Measurements from ENCODE around the gene GLYATL3. TPM values are rescaled to one million over a fixed set of nuclear protein-coding genes. Genes with fewer than 3 reads are reported as not detected.
A peak's percentile ranks its signal among the peaks of the same experiment; 100 is the strongest.

GLYATL3 gene
- total RNA-seq, 2 donors from 2014 or later: 0.22 TPM; not detected in 1

- ATAC-seq: no peak
- intact Hi-C loops (cut with DNase I, micrococcal nuclease): no loop called here
- no peak for DNase-seq
Measured at GRCh38 chr6:49540614-49541013, 40.9 kb downstream of the GLYATL3 start.

DNA sequence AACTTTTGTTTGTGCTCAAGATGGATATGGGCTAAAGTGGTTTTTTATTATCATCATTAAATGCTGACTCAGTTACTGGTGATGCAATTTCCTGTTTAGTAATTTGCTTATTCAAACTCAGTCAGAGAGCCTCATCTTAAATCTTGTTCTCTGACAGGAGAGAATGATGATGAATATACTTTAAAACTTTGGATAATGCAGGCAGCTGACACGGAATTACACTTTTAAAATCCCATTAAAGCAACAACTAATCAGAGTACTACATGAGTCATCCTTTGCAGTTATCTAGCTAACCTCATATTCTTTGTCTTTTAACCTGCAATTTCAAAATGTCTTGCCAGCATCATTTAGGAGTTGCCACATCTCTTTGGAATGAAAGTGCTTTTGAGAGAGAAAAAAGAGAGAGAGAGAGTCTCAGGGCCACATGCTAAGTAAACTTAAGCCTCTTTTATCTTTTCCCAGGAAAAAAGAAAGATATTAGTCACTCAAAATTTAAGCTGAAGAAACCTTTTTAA, 41.5 kb downstream of the GLYATL3 start:
- DNase-seq (no peak), ATAC-seq (peak; percentile 17)
- intact Hi-C loops (cut with DNase I, micrococcal nuclease): no loop called here

- ATAC-seq (no peak), DNase-seq (no peak)
- intact Hi-C loops (cut with DNase I, micrococcal nuclease): no loop called here
Measured at GRCh38 chr6:49541936-49542335, 42.2 kb downstream of the GLYATL3 start.

DNA sequence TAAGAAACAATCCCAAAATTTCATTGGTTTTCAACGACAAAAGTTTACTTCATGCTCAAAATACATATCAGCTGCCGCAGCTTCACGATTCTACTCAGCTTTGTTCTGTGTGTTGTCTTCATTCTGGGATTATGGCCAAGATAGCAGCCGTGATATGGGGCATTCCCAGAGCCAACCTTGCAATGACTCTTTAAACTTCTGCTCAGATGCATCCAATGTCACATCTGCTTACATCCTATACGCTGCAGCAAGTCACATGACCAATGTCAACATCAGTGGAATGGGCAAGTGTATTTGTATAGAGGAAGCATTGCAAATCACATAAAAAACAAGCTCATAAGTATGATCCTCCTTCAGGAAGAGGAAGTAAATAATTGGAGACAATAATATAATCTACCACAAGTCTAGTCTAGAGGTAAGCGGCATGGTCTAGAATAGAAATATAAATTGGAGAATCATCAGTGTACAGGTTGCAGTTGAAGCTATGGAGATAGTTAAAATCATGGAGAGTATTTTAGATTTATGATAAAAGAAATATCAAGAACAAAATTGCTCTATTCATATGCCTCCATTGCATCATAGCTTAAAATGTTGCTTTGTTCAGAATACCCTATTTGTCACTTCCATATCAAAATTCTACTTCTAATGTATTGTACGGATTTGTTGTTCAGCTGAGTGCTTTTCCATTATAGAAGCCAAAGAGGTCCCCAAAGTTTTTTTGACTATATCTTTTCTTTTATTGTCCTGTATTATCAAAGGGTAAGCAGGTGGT, 43.5 kb downstream of the GLYATL3 start:
- peak; percentile 94 for ATAC-seq
- intact Hi-C loops (cut with DNase I, micrococcal nuclease): no loop called here
- no peak for DNase-seq

GRCh38 chr6:49546331-49546730, 46.6 kb downstream of the GLYATL3 start:
- no peak for ATAC-seq
- no peak for DNase-seq
- intact Hi-C loops (cut with DNase I, micrococcal nuclease): no loop called here

DNA sequence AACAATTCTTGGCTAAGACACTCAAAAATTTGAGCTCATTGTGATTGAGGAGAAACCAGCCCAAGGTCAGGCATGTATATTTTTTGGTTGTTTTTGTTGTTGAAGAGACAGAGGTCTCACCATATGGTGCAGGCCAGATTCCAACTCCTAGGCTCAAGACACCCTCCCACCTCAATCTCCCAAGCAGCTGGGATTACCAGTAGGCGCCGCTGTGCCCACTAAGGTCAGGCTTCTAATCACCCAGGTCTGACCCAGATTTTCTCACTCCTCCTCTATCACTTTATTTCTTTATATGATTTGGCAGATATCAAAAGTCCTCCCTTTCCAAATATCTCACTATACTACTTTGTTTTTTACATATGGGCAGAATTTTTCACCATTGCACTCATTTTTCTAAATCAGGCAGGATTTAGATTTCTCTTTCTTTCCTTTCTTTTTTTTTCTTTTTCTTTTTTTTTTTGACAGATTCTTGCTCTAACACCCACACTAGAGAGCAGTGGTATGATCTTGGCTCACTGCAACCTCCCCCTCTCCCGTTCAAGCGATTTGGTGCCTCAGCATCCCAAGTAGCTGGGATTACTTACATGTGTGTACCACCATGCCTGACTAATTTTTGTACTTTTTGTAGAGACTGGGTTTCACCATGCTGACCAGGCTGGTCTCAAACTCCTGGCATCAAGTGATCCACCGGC, 49.0 kb downstream of the GLYATL3 start:
- intact Hi-C loops (cut with DNase I, micrococcal nuclease): no loop called here
- ATAC-seq (no peak), DNase-seq (no peak)

GRCh38 chr6:49549691-49550491, 50.2 kb downstream of the GLYATL3 start:
- intact Hi-C loops (cut with DNase I, micrococcal nuclease): no loop called here
- no peak for ATAC-seq
- no peak for DNase-seq

GRCh38 chr6:49550492-49551077, 50.9 kb downstream of the GLYATL3 start, which contains the start of gene C6orf141:
Gene C6orf141, plus strand, starts transcription at chr6:49550668. Its CDS starts 125 bp downstream, at chr6:49550793.
- ATAC-seq (peak; percentile 94), DNase-seq (peak; percentile 79)
- intact Hi-C loops (cut with DNase I, micrococcal nuclease): no loop called here

GRCh38 chr6:49551078-49551865, 51.5 kb downstream of the GLYATL3 start:
- intact Hi-C loops (cut with DNase I, micrococcal nuclease): no loop called here
- DNase-seq: peak; percentile 26 to 51
- ATAC-seq: peak; percentile 61

DNA sequence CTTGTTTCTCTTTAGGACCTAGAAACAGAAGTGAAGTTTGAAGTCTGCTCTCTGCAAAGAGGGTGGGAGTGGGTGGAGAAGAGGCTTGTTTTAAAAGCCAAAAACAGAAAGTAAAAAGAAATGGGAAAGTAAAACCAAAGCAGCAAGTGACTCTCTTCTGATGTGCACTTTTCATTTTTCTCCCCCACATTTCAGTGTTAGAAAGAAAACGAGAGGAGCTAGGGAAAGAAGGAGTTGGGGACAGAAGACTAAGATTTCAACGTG, 52.1 kb downstream of the GLYATL3 start:
- DNase-seq: no peak
- intact Hi-C loops (cut with DNase I, micrococcal nuclease): no loop called here
- ATAC-seq: no peak

DNA sequence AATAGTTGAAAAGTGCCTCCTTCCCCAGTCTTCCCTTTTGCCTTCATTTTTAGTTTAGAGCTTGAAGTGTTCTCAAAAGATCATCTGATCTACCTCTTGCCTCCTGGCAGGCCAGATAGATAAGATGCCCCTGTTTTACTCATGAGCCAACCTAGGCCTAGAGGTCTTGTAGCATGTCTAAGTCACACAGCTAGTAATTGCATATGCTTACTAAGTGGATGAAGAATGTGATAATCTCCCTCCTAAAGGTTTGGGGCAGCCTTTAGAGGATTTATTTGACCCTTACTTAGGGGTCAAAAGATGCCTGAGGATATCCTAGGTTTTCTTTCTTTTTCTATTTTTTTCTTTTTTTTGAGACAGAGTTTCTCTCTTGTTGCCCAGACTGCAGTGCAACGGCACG, 52.9 kb downstream of the GLYATL3 start:
- ATAC-seq (no peak), DNase-seq (no peak)
- intact Hi-C loops (cut with DNase I, micrococcal nuclease): no loop called here

DNA sequence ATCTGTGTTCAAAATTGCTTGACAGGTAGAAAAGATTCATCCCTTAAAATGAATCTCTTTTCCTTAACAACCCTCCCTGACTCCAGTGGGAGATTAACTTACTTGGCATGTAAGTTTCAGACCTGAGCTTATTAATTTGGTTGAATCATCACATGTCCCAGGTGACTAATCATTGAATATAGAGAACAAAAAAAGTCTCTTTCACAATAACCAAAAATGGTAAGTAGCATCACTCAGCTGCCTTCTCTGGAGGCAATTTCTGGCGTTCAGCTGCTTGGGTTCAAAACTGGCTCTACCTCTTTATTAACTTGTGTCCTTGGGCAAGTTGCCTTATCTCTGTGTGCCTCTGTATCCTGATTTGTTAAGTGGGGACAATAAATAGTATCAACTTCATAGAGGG, 53.7 kb downstream of the GLYATL3 start:
- intact Hi-C loops (cut with DNase I, micrococcal nuclease): no loop called here
- no peak for ATAC-seq

GRCh38 chr6:49555951-49556350, 56.2 kb downstream of the GLYATL3 start:
- DNase-seq (no peak), ATAC-seq (no peak)
- intact Hi-C loops (cut with DNase I, micrococcal nuclease): no loop called here

More for the DNA sequence above, 53.7 kb downstream of the GLYATL3 start:
- DNase-seq: no peak

DNA sequence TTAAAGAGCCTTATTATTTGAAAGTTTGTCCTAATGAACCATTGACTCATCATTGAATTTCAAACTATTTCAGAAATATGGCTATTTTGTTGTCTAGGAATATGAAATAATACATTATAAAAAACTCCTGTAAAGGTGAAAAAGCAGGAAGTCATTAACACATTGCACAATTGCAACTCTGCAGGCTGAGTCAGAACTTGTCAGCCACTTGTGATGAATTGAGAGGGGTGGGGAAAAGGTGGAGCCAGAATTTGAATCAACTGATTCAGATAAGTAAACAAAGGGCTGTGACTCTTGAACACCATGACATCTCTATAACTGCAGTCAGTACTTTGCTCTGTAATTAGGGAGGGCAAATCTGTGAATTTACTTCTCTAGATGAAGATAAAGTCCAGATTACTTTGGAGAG, 56.7 kb downstream of the GLYATL3 start:
- ATAC-seq: peak; percentile 99
- intact Hi-C loops (cut with DNase I, micrococcal nuclease): no loop called here
- peak; percentile 45 to 75 for DNase-seq

- DNase-seq (no peak), ATAC-seq (peak; percentile 48)
- intact Hi-C loops (cut with DNase I, micrococcal nuclease): no loop called here
Measured at GRCh38 chr6:49557177-49557576, 57.5 kb downstream of the GLYATL3 start.

DNA sequence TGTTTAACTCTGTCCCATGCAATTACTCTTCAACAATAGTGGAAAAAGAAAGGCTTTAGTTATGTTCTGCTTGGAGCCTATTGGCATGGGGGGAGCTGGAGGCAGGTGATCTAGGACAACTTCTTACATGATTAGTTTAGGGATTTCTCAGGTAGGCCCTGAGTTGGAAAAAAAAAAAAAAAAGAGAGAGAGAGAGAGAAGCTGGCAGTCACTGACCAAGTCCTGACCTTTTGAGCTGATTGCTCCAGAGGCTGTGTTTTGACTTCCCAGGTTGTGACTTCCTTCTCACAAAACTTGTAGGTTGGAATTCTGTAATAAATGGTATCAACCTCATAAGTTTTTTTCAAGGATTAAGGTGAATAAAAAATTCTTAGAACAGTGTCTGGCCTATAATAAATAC, 58.5 kb downstream of the GLYATL3 start:
- intact Hi-C loops (cut with DNase I, micrococcal nuclease): no loop called here
- DNase-seq (no peak), ATAC-seq (no peak)

DNA sequence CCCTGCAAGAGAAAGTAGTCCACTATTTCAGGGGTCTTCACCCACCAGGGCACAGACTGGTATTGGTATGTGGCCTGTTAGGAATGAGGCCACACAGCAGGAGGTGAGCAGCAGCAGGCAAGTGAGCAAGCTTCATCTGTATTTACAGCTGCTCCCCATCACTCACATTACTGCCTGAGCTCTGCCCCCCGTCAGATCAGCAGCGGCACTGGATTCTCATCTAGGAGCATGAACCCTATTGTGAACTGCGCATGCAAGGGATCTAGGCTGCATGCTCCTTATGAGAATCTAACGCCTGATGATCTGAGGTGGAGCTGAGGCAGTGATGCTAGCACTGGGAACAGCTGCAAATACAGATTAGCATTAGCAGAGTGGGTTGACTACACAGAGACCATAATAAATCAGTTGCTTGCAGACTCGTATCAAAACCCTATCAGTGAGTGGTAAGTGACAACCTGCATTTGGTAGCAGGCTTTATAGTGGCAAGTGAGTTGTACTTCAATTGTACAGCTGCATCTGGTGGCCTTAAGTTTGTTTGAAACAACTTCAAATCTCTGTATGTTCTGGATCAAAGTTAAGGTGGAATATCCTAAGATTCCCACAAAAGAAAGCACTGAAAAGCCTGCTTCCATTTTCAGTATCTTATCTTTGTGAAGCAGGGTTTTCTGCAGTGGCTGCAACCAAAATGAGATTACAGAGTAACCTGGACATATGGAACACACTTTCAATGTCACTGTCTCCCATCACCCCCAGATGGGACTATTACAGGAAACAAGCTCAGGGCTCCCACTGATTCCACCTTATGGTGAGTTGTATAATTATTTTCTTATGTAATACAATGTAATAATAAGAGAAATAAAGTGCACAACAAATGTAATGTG, 63.5 kb downstream of the GLYATL3 start:
- DNase-seq (no peak), ATAC-seq (no peak)
- intact Hi-C loops (cut with DNase I, micrococcal nuclease): no loop called here

GRCh38 chr6:49564552-49564951, 64.8 kb downstream of the GLYATL3 start:
- ATAC-seq (no peak), DNase-seq (no peak)
- intact Hi-C loops (cut with DNase I, micrococcal nuclease): no loop called here

Measured in left colon (tissue), 2 donors.